Calu3 (cell line): ENCODE measurements around the gene CAP2. TPM values are rescaled to one million over a fixed set of nuclear protein-coding genes. Genes with fewer than 3 reads are reported as not detected.
"Not testable (repeated sequence)": the region's sequence is repeated elsewhere in the genome, so short reads cannot be mapped to it uniquely, and the experiment has no call there.

Experiments
- BruUV-seq: library from RNA; stranded (reverse); fragments of 400-500 nt; replicated peaks from 2 replicates; lab custom pipeline; 2021; lab: Mats Ljungman, UMichigan
- CTCF ChIA-PET: fragments of 300-600 bp; sonication (Branson Sonifier 250); formaldehyde crosslinking; loops from one replicate; lab custom pipeline; 2022; ENCODE audit warnings: antibody characterized with exemption; lab: Charles Lee
- DNase-seq: peaks from one replicate; pipeline ENCODE4 v3.0.0; 2022
- H3K27ac Mint-ChIP-seq: one replicate; pipeline ENCODE4 v1.8.0; 2022; ENCODE audit warnings: mixed read lengths; ENCODE audit not compliant: unreplicated experiment
- H3K27me3 Mint-ChIP-seq: one replicate; pipeline ENCODE4 v1.8.0; 2022; ENCODE audit warnings: mixed read lengths; ENCODE audit not compliant: unreplicated experiment
- H3K36me3 Mint-ChIP-seq: one replicate; pipeline ENCODE4 v1.8.0; 2022; ENCODE audit warnings: mild to moderate bottlenecking, moderate library complexity, mixed read lengths; ENCODE audit not compliant: insufficient read depth, unreplicated experiment
- H3K4me1 Mint-ChIP-seq: one replicate; pipeline ENCODE4 v1.8.0; 2022; ENCODE audit warnings: mild to moderate bottlenecking, low read depth, mixed read lengths; ENCODE audit not compliant: unreplicated experiment
- H3K4me3 Mint-ChIP-seq: one replicate; pipeline ENCODE4 v1.8.0; 2022; ENCODE audit warnings: mild to moderate bottlenecking, low read depth, moderate library complexity, mixed read lengths; ENCODE audit not compliant: unreplicated experiment
- H3K9me3 Mint-ChIP-seq: one replicate; pipeline ENCODE4 v1.8.0; 2022; ENCODE audit warnings: low read depth, mixed read lengths; ENCODE audit not compliant: unreplicated experiment
- intact Hi-C: fragments of 100-400 bp; cut with micrococcal nuclease; formaldehyde crosslinking; loops from one replicate; pipeline ENCODE4 v1.10.0; 2022; ENCODE audit not compliant: unreplicated experiment
- total RNA-seq: library from RNA; stranded (reverse); gene quantifications from 2 replicates; pipeline ENCODE4 v1.2.3, GENCODE V29; 2022
- TF ChIP-seq, protein P1 (sequence below): fragments of 200-600 bp; IDR thresholded peaks from one replicate; pipeline ENCODE4 v1.8.0; 2022; ENCODE audit warnings: antibody characterized with exemption; ENCODE audit not compliant: unreplicated experiment

CAP2 gene
- total RNA-seq, 1 experiment from 2014 or later: 15.7 TPM

- TF ChIP-seq, protein P1, sequence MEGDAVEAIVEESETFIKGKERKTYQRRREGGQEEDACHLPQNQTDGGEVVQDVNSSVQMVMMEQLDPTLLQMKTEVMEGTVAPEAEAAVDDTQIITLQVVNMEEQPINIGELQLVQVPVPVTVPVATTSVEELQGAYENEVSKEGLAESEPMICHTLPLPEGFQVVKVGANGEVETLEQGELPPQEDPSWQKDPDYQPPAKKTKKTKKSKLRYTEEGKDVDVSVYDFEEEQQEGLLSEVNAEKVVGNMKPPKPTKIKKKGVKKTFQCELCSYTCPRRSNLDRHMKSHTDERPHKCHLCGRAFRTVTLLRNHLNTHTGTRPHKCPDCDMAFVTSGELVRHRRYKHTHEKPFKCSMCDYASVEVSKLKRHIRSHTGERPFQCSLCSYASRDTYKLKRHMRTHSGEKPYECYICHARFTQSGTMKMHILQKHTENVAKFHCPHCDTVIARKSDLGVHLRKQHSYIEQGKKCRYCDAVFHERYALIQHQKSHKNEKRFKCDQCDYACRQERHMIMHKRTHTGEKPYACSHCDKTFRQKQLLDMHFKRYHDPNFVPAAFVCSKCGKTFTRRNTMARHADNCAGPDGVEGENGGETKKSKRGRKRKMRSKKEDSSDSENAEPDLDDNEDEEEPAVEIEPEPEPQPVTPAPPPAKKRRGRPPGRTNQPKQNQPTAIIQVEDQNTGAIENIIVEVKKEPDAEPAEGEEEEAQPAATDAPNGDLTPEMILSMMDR: no peak
- H3K9me3 Mint-ChIP-seq: no peaks in the 10 kb centered on the region
- BruUV-seq: no TSS peak
- H3K4me3 Mint-ChIP-seq: no peak overlapping the region
- no peak overlapping the region for H3K27ac Mint-ChIP-seq
- H3K36me3 Mint-ChIP-seq: no peaks in the 10 kb centered on the region
- no peaks in the 10 kb centered on the region for H3K4me1 Mint-ChIP-seq
- no peak for DNase-seq
- intact Hi-C loops: no loop called here
- no peaks in the 10 kb centered on the region for H3K27me3 Mint-ChIP-seq
- CTCF ChIA-PET: no interaction called here
These were observed 143.2 kb downstream of the CAP2 start for GRCh38 chr6:17536586-17536985.

- Mint-ChIP-seq H3K27ac (no peak overlapping the region), H3K4me1 (no peaks in the 10 kb centered on the region), H3K27me3 (no peaks in the 10 kb centered on the region), H3K36me3 (peaks cover 5% of the 10 kb centered on the region), H3K4me3 (no peak overlapping the region), H3K9me3 (no peaks in the 10 kb centered on the region)
- no TSS peak for BruUV-seq
- intact Hi-C loops: no loop called here
- TF ChIP-seq, protein P1: no peak
- no peak for DNase-seq
- CTCF ChIA-PET: no interaction called here
These were observed 148.8 kb downstream of the CAP2 start for GRCh38 chr6:17542243-17542642.

- H3K27me3 Mint-ChIP-seq, H3K9me3 Mint-ChIP-seq, DNase-seq, H3K36me3 Mint-ChIP-seq, H3K4me1 Mint-ChIP-seq, H3K27ac Mint-ChIP-seq, intact Hi-C loops, H3K4me3 Mint-ChIP-seq, CTCF ChIA-PET, BruUV-seq: not testable (repeated sequence)
These were observed 152.3 kb downstream of the CAP2 start for GRCh38 chr6:17545681-17546080.

DNA sequence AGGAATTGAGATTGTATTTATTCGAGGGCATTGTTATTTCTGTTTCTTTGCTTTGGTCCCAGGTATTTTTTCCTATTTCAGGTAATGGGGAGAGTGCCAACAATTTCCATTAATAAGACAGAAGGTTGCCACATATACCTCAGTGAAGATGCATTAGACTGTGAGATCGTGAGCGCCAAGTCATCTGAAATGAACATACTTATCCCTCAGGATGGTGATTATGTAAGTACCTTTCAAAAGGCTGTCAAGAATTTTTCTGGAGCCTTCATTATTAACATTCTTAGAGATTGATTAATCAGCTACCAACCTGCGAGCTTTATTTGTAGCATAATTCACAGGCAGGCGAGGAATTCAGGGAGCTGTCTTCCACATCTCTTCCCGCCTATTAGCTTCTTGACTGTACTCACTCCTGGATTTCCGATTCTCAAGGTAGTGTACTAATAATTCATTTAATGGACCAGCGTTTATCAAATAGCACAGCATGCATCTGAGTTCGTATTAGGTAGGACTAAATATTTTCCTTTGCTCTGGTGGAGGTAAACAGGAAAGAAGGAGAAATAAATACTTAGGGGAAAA, 158.1 kb downstream of the CAP2 start:
- Mint-ChIP-seq H3K36me3 (peaks cover 6% of the 10 kb centered on the region), H3K27me3 (no peaks in the 10 kb centered on the region), H3K4me1 (no peaks in the 10 kb centered on the region), H3K4me3 (no peak overlapping the region), H3K9me3 (no peaks in the 10 kb centered on the region), H3K27ac (no peak overlapping the region)
- BruUV-seq: no TSS peak
- DNase-seq: no peak
- intact Hi-C loops: no loop called here
- CTCF ChIA-PET: no interaction called here
- TF ChIP-seq, protein P1: no peak

GRCh38 chr6:17552861-17553260, 159.5 kb downstream of the CAP2 start:
- intact Hi-C loops: no loop called here
- Mint-ChIP-seq H3K4me3 (no peak overlapping the region), H3K4me1 (no peaks in the 10 kb centered on the region), H3K9me3 (no peaks in the 10 kb centered on the region), H3K36me3 (peaks cover 6% of the 10 kb centered on the region), H3K27ac (no peak overlapping the region), H3K27me3 (no peaks in the 10 kb centered on the region)
- TF ChIP-seq, protein P1: no peak
- no peak for DNase-seq
- no TSS peak for BruUV-seq
- CTCF ChIA-PET: no interaction called here
